Muscle of leg (tissue), 11 donors: ENCODE data around the gene FARS2. TPM values are rescaled to one million over a fixed set of nuclear protein-coding genes. Genes with fewer than 3 reads are reported as not detected.

Source experiments
- DNase-seq: peaks from one replicate; pipeline ENCODE4 v3.0.0; 2013
- H3K27ac ChIP-seq: one replicate; pipeline ENCODE4 v1.5.1; 2013; ENCODE audit warnings: mild to moderate bottlenecking, low read length, control low read depth
- H3K27me3 ChIP-seq: one replicate; pipeline ENCODE4 v1.6.1; 2013; ENCODE audit warnings: low read length; ENCODE audit not compliant: control insufficient read depth, insufficient read depth
- H3K36me3 ChIP-seq: one replicate; pipeline ENCODE4 v1.6.1; 2013; ENCODE audit warnings: low read length; ENCODE audit not compliant: control insufficient read depth, insufficient read depth
- H3K4me1 ChIP-seq: one replicate; pipeline ENCODE4 v1.6.1; 2013; ENCODE audit warnings: low read length; ENCODE audit not compliant: control insufficient read depth, insufficient read depth
- H3K4me3 ChIP-seq: one replicate; pipeline ENCODE4 v1.5.1; 2013; ENCODE audit warnings: low read length, control low read depth
- H3K9me3 ChIP-seq: replicated peaks from 2 replicates; pipeline ENCODE4 v1.6.1; 2013; ENCODE audit warnings: low read depth, low read length; ENCODE audit not compliant: control insufficient read depth
- WGBS: methylation state at CpG from one replicate; pipeline ENCODE4 v1.1.5; 2013; ENCODE audit warnings: missing lambda C conversion rate; ENCODE audit not compliant: insufficient coverage; 5-methylcytosine and 5-hydroxymethylcytosine counted together
- polyA plus RNA-seq, 8 donors: library from polyadenylated mRNA; unstranded; fragments of 120-200 nt; gene quantifications; one replicate each; pipeline versions ENCODE4 v1.2.1 to v1.2.3, GENCODE V29; 2013; ENCODE audit warnings: inconsistent platforms in 1 of 8, low replicate concordance in 1 of 8; ENCODE audit not compliant: insufficient read length in 8 of 8, insufficient read depth in 1 of 8
- total RNA-seq: library from RNA; stranded (reverse); fragments of 120-200 nt; gene quantifications from one replicate; pipeline ENCODE4 v1.2.4, GENCODE V29; 2013

FARS2 gene
- total and polyA plus RNA-seq, 9 donors = 9.7 to 16.9 (median 12.4) TPM

GRCh38 chr6:5589422-5590141, 328.3 kb downstream of the FARS2 start:
- no peak for DNase-seq
- no peak overlapping the region for H3K4me3 ChIP-seq
- no peaks in the 10 kb centered on the region for H3K36me3 ChIP-seq
- no peak overlapping the region for H3K27ac ChIP-seq
- H3K4me1 ChIP-seq = no peaks in the 10 kb centered on the region
- H3K9me3 ChIP-seq = peaks cover 2% of the 10 kb centered on the region
- no peaks in the 10 kb centered on the region for H3K27me3 ChIP-seq
- 75% methylated on average over 3 of the region's 7 CpGs for WGBS

- Histone ChIP-seq H3K4me1 (no peaks in the 10 kb centered on the region), H3K4me3 (no peak overlapping the region), H3K36me3 (no peaks in the 10 kb centered on the region), H3K27ac (no peak overlapping the region), H3K9me3 (peaks cover 2% of the 10 kb centered on the region), H3K27me3 (no peaks in the 10 kb centered on the region)
- 63% methylated on average over 3 of the region's 5 CpGs for WGBS
- DNase-seq = no peak
These were observed 328.9 kb downstream of the FARS2 start for GRCh38 chr6:5590187-5590586.

DNA sequence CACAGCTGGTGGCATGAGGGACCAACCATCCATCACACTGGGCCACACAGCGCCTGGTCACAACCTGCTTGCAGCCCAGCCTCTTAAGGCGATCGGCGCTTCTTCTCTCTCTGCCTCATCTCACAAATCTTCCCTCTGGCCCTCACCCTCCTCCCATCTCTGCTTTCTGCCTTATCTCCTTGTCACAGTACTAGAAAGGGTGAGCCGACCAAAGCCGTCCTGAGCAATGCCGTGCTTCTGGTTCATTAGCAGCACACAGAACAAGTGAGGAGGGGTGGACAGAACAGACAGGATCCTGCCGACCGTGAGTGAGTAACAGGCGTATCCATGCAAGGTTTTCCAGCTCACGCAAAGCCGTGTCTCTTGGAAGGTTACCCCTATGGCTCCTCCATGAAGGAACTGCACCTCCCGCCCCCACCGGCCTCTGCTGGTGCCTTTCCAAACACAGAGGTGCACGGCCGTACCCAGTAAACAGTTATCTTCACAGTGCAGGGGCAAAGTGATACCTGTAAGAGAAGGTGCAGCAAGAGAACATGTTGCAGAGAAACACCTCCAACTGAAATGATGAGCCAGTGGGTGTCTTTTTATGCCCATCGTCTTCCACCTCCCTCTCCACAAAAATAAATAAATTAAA, 331.7 kb downstream of the FARS2 start:
- no peak for DNase-seq
- 82% methylated on average over 13 of the region's 17 CpGs for WGBS
- Histone ChIP-seq H3K4me3 (no peak overlapping the region), H3K27ac (no peak overlapping the region), H3K4me1 (no peaks in the 10 kb centered on the region), H3K27me3 (no peaks in the 10 kb centered on the region), H3K9me3 (no peaks in the 10 kb centered on the region), H3K36me3 (no peaks in the 10 kb centered on the region)

GRCh38 chr6:5595184-5595583, 333.9 kb downstream of the FARS2 start:
- Histone ChIP-seq H3K27me3 (no peaks in the 10 kb centered on the region), H3K9me3 (no peaks in the 10 kb centered on the region), H3K36me3 (no peaks in the 10 kb centered on the region), H3K27ac (no peak overlapping the region), H3K4me1 (no peaks in the 10 kb centered on the region), H3K4me3 (no peak overlapping the region)
- 94% methylated on average over 5 of the region's 7 CpGs for WGBS
- no peak for DNase-seq

DNA sequence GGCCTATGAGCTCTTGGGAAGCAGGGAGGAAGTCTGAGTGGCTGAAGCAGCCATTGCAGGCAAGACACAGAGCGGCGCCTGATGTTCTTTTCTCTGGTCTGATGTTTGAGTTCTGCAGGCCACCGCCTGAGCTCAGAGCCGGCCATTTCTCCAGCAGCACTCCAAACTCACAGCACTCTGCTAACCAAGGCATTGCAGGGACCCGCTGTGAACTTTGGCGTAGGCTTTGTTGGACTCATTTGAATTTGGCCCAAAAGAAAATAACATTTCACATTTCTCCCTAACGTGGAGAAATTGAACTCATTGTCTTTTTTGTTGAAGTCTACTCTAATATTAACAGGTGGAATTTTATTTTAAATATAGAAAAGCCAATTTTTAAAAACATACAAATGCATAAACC, 336.1 kb downstream of the FARS2 start:
- Histone ChIP-seq H3K36me3 (no peaks in the 10 kb centered on the region), H3K9me3 (no peaks in the 10 kb centered on the region), H3K27me3 (no peaks in the 10 kb centered on the region), H3K27ac (no peak overlapping the region), H3K4me3 (no peak overlapping the region), H3K4me1 (no peaks in the 10 kb centered on the region)
- DNase-seq = peak; percentile 8
- WGBS = 60% methylated on average over 3 of the region's 7 CpGs

- Histone ChIP-seq H3K27me3 (no peaks in the 10 kb centered on the region), H3K36me3 (no peaks in the 10 kb centered on the region), H3K9me3 (no peaks in the 10 kb centered on the region), H3K27ac (no peak overlapping the region), H3K4me3 (no peak overlapping the region), H3K4me1 (no peaks in the 10 kb centered on the region)
- WGBS = 78% methylated on average over 2 of the region's 3 CpGs
- no peak for DNase-seq
These were observed 336.8 kb downstream of the FARS2 start for GRCh38 chr6:5598123-5598522.

DNA sequence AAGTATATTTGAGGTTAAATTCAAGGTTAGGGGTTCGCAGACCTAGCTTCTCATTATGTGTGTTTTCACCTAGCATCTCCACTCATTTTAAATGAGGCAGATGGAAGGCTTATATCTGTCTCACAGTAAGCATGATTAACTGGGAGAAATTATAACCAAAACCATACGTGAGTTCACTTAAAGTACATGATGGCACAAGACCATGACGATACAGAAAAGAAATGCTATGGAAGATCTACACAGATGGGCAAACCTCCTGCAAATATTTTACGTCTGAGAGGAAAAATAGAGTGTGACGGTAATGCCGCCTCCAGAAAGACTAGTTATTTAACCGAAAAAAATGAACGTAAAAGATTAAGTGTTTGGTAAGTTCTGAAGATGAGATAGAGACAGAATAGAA, 337.8 kb downstream of the FARS2 start:
- H3K9me3 ChIP-seq = no peaks in the 10 kb centered on the region
- H3K36me3 ChIP-seq = no peaks in the 10 kb centered on the region
- no peak overlapping the region for H3K4me3 ChIP-seq
- no peak overlapping the region for H3K27ac ChIP-seq
- H3K27me3 ChIP-seq = no peaks in the 10 kb centered on the region
- no CpG with 5 or more reads among the region's 8 CpGs for WGBS
- H3K4me1 ChIP-seq = no peaks in the 10 kb centered on the region
- DNase-seq = peak; percentile 32

- H3K27ac ChIP-seq = no peak overlapping the region
- no peaks in the 10 kb centered on the region for H3K4me1 ChIP-seq
- no peaks in the 10 kb centered on the region for H3K27me3 ChIP-seq
- H3K36me3 ChIP-seq = no peaks in the 10 kb centered on the region
- no peaks in the 10 kb centered on the region for H3K9me3 ChIP-seq
- 65% methylated on average over 3 of the region's 5 CpGs for WGBS
- peak; percentile 11 for DNase-seq
- no peak overlapping the region for H3K4me3 ChIP-seq
These were observed 344.6 kb downstream of the FARS2 start for GRCh38 chr6:5605937-5606336.

DNA sequence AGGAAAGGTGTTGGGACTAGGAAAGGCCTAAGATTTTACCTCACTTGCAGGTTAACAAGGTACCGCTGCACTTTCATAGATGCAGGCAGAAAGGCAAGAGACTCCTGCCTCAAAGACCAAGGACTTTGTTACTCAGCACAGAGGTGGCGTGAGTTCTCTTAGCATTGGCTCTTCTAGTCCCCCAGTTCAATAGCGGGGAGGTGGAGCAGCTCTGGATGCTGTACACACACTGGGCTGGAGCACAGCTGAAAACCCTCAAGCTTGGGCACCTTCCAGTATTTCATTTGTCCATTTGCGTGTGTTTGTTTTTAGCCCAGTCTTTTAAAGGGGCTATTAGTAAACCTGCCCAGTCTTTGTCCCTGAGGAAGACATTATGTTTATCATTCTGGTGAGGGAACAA, 345.2 kb downstream of the FARS2 start:
- Histone ChIP-seq H3K27me3 (no peaks in the 10 kb centered on the region), H3K36me3 (no peaks in the 10 kb centered on the region), H3K27ac (no peak overlapping the region), H3K9me3 (no peaks in the 10 kb centered on the region), H3K4me1 (no peaks in the 10 kb centered on the region), H3K4me3 (no peak overlapping the region)
- 89% methylated on average over 3 of the region's 4 CpGs for WGBS
- peak; percentile 13 for DNase-seq

DNA sequence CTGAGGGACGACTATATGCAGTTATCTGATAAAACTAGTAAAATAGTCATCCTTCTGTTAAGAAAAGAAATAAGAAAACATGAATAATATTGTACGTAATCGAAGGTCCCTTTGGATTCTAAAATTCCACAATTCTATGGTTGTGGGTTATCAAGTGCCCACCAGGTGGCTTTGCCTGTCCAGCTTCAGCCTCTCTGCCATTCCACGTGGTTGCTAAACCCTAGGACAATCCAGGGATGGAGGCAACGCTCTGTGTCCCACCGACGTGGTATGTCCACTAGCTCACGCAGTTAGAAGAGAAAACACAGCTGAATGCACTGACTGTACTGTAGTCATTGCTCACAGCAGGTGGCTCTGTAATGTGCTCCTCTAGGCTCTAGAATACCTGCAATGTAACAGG, 349.3 kb downstream of the FARS2 start:
- H3K4me3 ChIP-seq = no peak overlapping the region
- H3K9me3 ChIP-seq = no peaks in the 10 kb centered on the region
- no peaks in the 10 kb centered on the region for H3K27me3 ChIP-seq
- no peaks in the 10 kb centered on the region for H3K36me3 ChIP-seq
- DNase-seq = no peak
- WGBS = 95% methylated on average over 5 of the region's 8 CpGs
- no peaks in the 10 kb centered on the region for H3K4me1 ChIP-seq
- no peak overlapping the region for H3K27ac ChIP-seq
